Glutamatergic neuron (in vitro differentiated cells): Measurements from ENCODE around the gene LSAMP. TPM values are rescaled to one million over a fixed set of nuclear protein-coding genes. Genes with fewer than 3 reads are reported as not detected.

ENCODE experiments used
- DNase-seq: peaks from one replicate; pipeline ENCODE4 v3.0.0; 2022
- H3K27ac Mint-ChIP-seq: one replicate; pipeline ENCODE4 v1.8.0; 2020; ENCODE audit warnings: mild to moderate bottlenecking, mixed read lengths, inconsistent platforms; ENCODE audit not compliant: unreplicated experiment
- H3K27me3 Mint-ChIP-seq: one replicate; pipeline ENCODE4 v1.8.0; 2020; ENCODE audit warnings: mild to moderate bottlenecking, moderate library complexity, mixed read lengths, inconsistent platforms; ENCODE audit not compliant: unreplicated experiment
- H3K36me3 Mint-ChIP-seq: one replicate; pipeline ENCODE4 v1.8.0; 2020; ENCODE audit warnings: mild to moderate bottlenecking, mixed read lengths, inconsistent platforms; ENCODE audit not compliant: unreplicated experiment
- H3K4me1 Mint-ChIP-seq: one replicate; pipeline ENCODE4 v1.8.0; 2020; ENCODE audit warnings: mild to moderate bottlenecking, low read depth, mixed read lengths, inconsistent platforms; ENCODE audit not compliant: unreplicated experiment
- H3K4me3 Mint-ChIP-seq: one replicate; pipeline ENCODE4 v1.8.0; 2020; ENCODE audit warnings: mild to moderate bottlenecking, mixed read lengths, inconsistent platforms; ENCODE audit not compliant: unreplicated experiment
- H3K9me3 Mint-ChIP-seq: one replicate; pipeline ENCODE4 v1.8.0; 2020; ENCODE audit warnings: mild to moderate bottlenecking, moderate library complexity, mixed read lengths, inconsistent platforms; ENCODE audit not compliant: unreplicated experiment
- total RNA-seq: library from RNA; stranded (reverse); fragmentation: NEBNext Ultra II Directional; extraction: Animal tissue kit (Norgen Biotek cat#: 25700); gene quantifications from one replicate; pipeline ENCODE4 v1.2.1, GENCODE V29; 2021; ENCODE audit not compliant: unreplicated experiment
- TF ChIP-seq, protein P1 (sequence below): fragments of 200-600 bp; sonication (generic); IDR thresholded peaks from one replicate; pipeline ENCODE4 v1.5.0; 2021; ENCODE audit not compliant: partially characterized antibody, unreplicated experiment

Gene LSAMP
- total RNA-seq, 1 donor from 2014 or later, result 67.1 TPM

DNA sequence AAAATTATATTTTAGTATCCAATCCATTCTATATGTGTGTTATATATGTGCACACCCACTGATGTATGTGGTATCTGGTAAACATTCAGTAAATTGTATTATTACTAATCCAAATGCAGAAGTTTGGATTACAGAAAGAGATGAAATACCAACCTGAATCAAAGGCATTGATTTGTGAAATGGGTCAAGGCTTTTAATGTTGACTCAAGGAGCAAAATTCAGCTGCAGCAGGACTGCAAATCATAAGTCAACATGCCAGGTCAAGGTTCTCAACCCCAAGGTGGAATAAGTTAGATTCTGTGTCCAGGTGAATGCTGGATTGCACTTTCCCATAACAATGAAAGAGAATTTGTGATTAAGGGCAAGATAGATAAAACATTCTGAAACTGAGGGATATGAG lies 631.3 kb downstream of the LSAMP start:
- Mint-ChIP-seq H3K36me3 (no peaks in the 10 kb centered on the region), H3K27ac (no peak overlapping the region), H3K27me3 (no peaks in the 10 kb centered on the region), H3K4me3 (no peak overlapping the region), H3K4me1 (peaks cover 11% of the 10 kb centered on the region), H3K9me3 (no peaks in the 10 kb centered on the region)
- TF ChIP-seq, protein P1, sequence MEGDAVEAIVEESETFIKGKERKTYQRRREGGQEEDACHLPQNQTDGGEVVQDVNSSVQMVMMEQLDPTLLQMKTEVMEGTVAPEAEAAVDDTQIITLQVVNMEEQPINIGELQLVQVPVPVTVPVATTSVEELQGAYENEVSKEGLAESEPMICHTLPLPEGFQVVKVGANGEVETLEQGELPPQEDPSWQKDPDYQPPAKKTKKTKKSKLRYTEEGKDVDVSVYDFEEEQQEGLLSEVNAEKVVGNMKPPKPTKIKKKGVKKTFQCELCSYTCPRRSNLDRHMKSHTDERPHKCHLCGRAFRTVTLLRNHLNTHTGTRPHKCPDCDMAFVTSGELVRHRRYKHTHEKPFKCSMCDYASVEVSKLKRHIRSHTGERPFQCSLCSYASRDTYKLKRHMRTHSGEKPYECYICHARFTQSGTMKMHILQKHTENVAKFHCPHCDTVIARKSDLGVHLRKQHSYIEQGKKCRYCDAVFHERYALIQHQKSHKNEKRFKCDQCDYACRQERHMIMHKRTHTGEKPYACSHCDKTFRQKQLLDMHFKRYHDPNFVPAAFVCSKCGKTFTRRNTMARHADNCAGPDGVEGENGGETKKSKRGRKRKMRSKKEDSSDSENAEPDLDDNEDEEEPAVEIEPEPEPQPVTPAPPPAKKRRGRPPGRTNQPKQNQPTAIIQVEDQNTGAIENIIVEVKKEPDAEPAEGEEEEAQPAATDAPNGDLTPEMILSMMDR, result no peak
- no peak for DNase-seq

DNA sequence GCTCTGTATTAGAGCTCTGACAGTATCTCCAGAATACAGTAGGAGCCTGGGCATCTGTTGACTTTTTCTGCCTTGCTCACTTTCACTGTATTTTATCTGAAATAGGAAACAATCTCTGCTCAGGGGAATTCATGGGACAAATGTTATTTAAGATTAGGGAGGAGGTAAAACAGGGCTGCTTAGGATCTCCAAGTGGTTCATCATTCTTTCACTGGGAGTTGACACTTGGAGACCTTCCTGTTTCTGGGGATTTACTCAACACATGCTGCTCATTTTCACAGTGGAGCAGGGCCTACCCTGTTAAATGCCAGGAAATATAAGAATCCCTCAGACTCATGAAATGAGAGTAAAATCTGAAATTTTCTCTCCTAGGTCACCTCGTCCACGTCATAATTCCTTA lies 636.5 kb downstream of the LSAMP start:
- H3K27ac Mint-ChIP-seq, result no peak overlapping the region
- no peaks in the 10 kb centered on the region for H3K36me3 Mint-ChIP-seq
- TF ChIP-seq, protein P1, result no peak
- no peaks in the 10 kb centered on the region for H3K4me1 Mint-ChIP-seq
- H3K27me3 Mint-ChIP-seq, result no peaks in the 10 kb centered on the region
- no peak for DNase-seq
- no peaks in the 10 kb centered on the region for H3K9me3 Mint-ChIP-seq
- no peak overlapping the region for H3K4me3 Mint-ChIP-seq

DNA sequence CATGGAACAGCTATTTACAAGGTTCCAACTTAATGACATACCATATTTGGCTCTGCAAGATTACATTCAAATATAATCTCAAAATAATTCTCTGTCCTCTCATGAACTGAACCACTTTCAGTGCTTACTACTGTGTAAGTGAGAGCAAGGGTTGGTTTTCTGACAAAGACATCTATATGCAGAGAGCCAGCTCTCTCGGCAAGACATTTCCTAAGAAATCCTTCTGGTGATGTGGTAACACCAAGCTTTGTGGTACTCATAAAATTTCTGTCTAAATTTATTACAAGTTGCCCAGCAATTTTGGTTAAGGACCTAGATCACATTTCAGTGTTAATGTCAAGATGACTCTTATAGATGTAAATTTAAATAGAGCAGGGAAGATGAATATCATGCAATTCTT lies 637.0 kb downstream of the LSAMP start:
- no peaks in the 10 kb centered on the region for H3K27me3 Mint-ChIP-seq
- H3K4me1 Mint-ChIP-seq, result no peaks in the 10 kb centered on the region
- H3K36me3 Mint-ChIP-seq, result no peaks in the 10 kb centered on the region
- H3K9me3 Mint-ChIP-seq, result no peaks in the 10 kb centered on the region
- no peak overlapping the region for H3K4me3 Mint-ChIP-seq
- H3K27ac Mint-ChIP-seq, result no peak overlapping the region
- TF ChIP-seq, protein P1, result no peak
- DNase-seq, result no peak

DNA sequence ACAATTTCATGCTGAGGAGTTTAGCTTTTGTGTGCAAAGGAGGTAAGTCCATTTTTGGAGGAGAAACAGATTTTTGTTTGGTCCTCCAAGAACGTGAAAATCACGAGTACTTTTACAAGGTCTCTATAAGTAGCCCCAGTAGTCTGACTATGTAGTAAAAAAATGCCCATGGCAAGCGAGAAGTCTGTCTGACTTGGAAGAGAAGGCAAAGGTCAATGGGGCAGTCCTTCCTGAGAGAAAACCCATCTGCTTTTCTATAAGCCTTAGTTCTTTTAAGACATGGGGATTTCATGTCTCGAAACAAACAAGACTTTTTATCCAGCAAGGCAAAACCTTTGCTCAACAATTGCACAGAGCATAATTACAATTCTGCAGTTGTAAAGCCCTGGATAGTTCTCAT lies 638.8 kb downstream of the LSAMP start:
- no peaks in the 10 kb centered on the region for H3K9me3 Mint-ChIP-seq
- H3K27ac Mint-ChIP-seq, result no peak overlapping the region
- no peak for DNase-seq
- no peaks in the 10 kb centered on the region for H3K4me1 Mint-ChIP-seq
- TF ChIP-seq, protein P1, result no peak
- no peaks in the 10 kb centered on the region for H3K36me3 Mint-ChIP-seq
- H3K4me3 Mint-ChIP-seq, result no peak overlapping the region
- H3K27me3 Mint-ChIP-seq, result no peaks in the 10 kb centered on the region

DNA sequence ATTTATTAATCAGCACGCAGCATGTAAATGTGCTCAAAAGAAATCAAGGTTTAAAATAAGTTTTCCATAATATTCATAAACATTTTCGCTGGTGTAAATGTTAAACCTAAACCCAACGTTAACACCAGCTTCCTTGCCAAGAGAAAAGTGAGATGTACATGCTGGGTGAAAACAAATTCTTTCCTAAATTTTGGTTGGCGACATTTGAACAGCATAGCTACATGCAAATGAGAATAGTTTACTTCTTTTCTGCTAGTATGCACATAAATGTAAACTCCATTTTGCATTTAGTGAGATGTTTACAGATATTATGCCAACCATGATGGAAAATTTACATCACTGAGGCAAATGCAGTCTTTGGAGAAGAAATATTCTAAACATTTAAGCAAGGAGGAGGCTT lies 639.8 kb downstream of the LSAMP start:
- Mint-ChIP-seq H3K9me3 (no peaks in the 10 kb centered on the region), H3K4me3 (no peak overlapping the region), H3K36me3 (no peaks in the 10 kb centered on the region), H3K27me3 (no peaks in the 10 kb centered on the region), H3K27ac (no peak overlapping the region), H3K4me1 (no peaks in the 10 kb centered on the region)
- no peak for DNase-seq
- TF ChIP-seq, protein P1, result no peak
